Trophoblast cell (in vitro differentiated cells and primary cell): ENCODE data around the gene ARCN1.
"Not testable (repeated sequence)": the region's sequence is repeated elsewhere in the genome, so short reads cannot be mapped to it uniquely, and the experiment has no call there.

Experiments used
- DNase-seq, 2 donors: peaks; one replicate each; pipeline ENCODE4 v3.0.0-alpha.2; 2016
- H2AFZ ChIP-seq: 2 replicates; pipeline ENCODE4 v1.6.1; 2013; ENCODE audit warnings: low read length, moderate library complexity, mild to moderate bottlenecking; ENCODE audit not compliant: insufficient read depth, poor library complexity
- H2AK5ac ChIP-seq: 2 replicates; pipeline ENCODE4 v1.6.1; 2013; ENCODE audit warnings: mild to moderate bottlenecking, low read length
- H2BK120ac ChIP-seq: 2 replicates; pipeline ENCODE4 v1.6.1; 2013; ENCODE audit warnings: low read length, mild to moderate bottlenecking, moderate library complexity; ENCODE audit not compliant: insufficient read depth, poor library complexity
- H2BK12ac ChIP-seq: 2 replicates; pipeline ENCODE4 v1.6.1; 2013; ENCODE audit warnings: mild to moderate bottlenecking, low read length, moderate library complexity
- H2BK5ac ChIP-seq: 2 replicates; pipeline ENCODE4 v1.6.1; 2013; ENCODE audit warnings: low read length, low read depth, moderate library complexity, mild to moderate bottlenecking; ENCODE audit not compliant: poor library complexity
- H3K14ac ChIP-seq: 2 replicates; pipeline ENCODE4 v1.6.1; 2013; ENCODE audit warnings: mild to moderate bottlenecking, low read length
- H3K18ac ChIP-seq: 2 replicates; pipeline ENCODE4 v1.6.1; 2013; ENCODE audit warnings: mild to moderate bottlenecking, low read length
- H3K23ac ChIP-seq: 2 replicates; pipeline ENCODE4 v1.6.1; 2013; ENCODE audit warnings: low read length
- H3K27ac ChIP-seq: 2 replicates; pipeline ENCODE4 v1.5.1; 2013; ENCODE audit warnings: low read depth, mild to moderate bottlenecking, inconsistent platforms, low read length, moderate library complexity
- H3K27me3 ChIP-seq: 2 replicates; pipeline ENCODE4 v1.6.1; 2013; ENCODE audit warnings: inconsistent platforms, mild to moderate bottlenecking, low read length, moderate library complexity; ENCODE audit not compliant: insufficient read depth
- H3K36me3 ChIP-seq, 2 experiments: 1 replicate in 1 of 2; 2 replicates in 1 of 2; pipeline ENCODE4 v1.6.1; 2013; ENCODE audit warnings: low read length in 2 of 2, mild to moderate bottlenecking in 2 of 2, moderate library complexity in 1 of 2; ENCODE audit not compliant: insufficient read depth in 2 of 2, control insufficient read depth in 1 of 2
- H3K4ac ChIP-seq: 2 replicates; pipeline ENCODE4 v1.6.1; 2013; ENCODE audit warnings: low read depth, mild to moderate bottlenecking, low read length, moderate library complexity
- H3K4me1 ChIP-seq, 2 experiments: 1 replicate in 1 of 2; 2 replicates in 1 of 2; pipeline ENCODE4 v1.6.1; 2013; ENCODE audit warnings: low read length in 2 of 2, mild to moderate bottlenecking in 2 of 2, moderate library complexity in 1 of 2; ENCODE audit not compliant: insufficient read depth in 2 of 2, control insufficient read depth in 1 of 2
- H3K4me2 ChIP-seq: 2 replicates; pipeline ENCODE4 v1.6.1; 2013; ENCODE audit warnings: inconsistent platforms, mild to moderate bottlenecking, low read length, moderate library complexity
- H3K4me3 ChIP-seq: 2 replicates; pipeline ENCODE4 v1.5.1; 2013; ENCODE audit warnings: mild to moderate bottlenecking, low read depth, low read length, inconsistent platforms
- H3K79me1 ChIP-seq: one replicate; pipeline ENCODE4 v1.6.1; 2013; ENCODE audit warnings: low read length
- H3K79me2 ChIP-seq: 2 replicates; pipeline ENCODE4 v1.6.1; 2013; ENCODE audit warnings: low read length, mild to moderate bottlenecking; ENCODE audit not compliant: control insufficient read depth, insufficient read depth, poor library complexity
- H3K9ac ChIP-seq: 2 replicates; pipeline ENCODE4 v1.6.1; 2013; ENCODE audit warnings: mild to moderate bottlenecking, low read length
- H3K9me3 ChIP-seq: 2 replicates; pipeline ENCODE4 v1.6.1; 2013; ENCODE audit warnings: low read depth, mild to moderate bottlenecking, control low read depth, inconsistent platforms, low read length; ENCODE audit not compliant: insufficient read depth
- H4K12ac ChIP-seq: 2 replicates; pipeline ENCODE4 v1.6.1; 2013; ENCODE audit warnings: low read depth, mild to moderate bottlenecking, low read length, moderate library complexity
- H4K8ac ChIP-seq: 2 replicates; pipeline ENCODE4 v1.6.1; 2013; ENCODE audit warnings: low read depth, mild to moderate bottlenecking, low read length, moderate library complexity
- H4K91ac ChIP-seq: one replicate; pipeline ENCODE4 v1.6.1; 2013; ENCODE audit warnings: low read depth, mild to moderate bottlenecking, low read length, moderate library complexity
- WGBS: extraction: QIAGEN DNeasy Blood & Tissue Kit; methylation state at CpG from one replicate; pipeline ENCODE4 v1.1.7; 2013; ENCODE audit warnings: missing lambda C conversion rate; ENCODE audit not compliant: insufficient read length, insufficient coverage; ENCODE audit errors: extremely low coverage; 5-methylcytosine and 5-hydroxymethylcytosine counted together

The ARCN1 gene

DNA sequence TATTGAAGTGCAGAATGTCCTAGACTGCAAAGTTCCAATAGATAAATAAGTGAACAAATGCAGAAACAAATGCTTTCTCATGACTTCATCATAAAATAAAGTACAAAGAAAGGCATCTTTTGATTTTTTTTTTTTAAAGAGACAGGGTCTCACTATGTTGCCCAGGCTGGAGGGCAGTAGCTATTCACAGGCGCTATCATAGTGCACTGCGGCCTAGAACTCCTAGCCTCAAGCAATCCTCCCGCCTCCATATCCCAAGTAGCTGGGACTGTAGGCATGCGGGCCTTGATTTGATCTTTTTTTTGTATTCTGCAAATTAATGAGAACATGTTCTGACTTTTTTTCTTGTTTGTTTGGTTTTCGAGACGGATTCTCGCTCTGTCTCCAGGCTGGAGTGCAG, 2.4 kb downstream of the ARCN1 start:
- Histone ChIP-seq H3K27me3 (no peaks in the 10 kb centered on the region), H3K23ac (no peak overlapping the region), H2AK5ac (no peak overlapping the region), H4K91ac (no peak overlapping the region), H2AFZ (no peak overlapping the region), H3K79me2 (peaks cover 17% of the 10 kb centered on the region), H3K4me1 (peaks cover 2 to 6% of the 10 kb centered on the region in 2 experiments), H3K18ac (no peak overlapping the region), H3K4me3 (no peak overlapping the region), H3K36me3 (peaks cover 3% of the 10 kb centered on the region in 2 experiments), H3K4ac (peak overlapping the region; percentile 98), H3K9ac (no peak overlapping the region), H3K27ac (no peak overlapping the region), H3K14ac (no peak overlapping the region), H3K79me1 (peaks cover 6% of the 10 kb centered on the region), H3K9me3 (no peaks in the 10 kb centered on the region), H2BK5ac (no peak overlapping the region), H4K12ac (peak overlapping the region; percentile 54), H3K4me2 (no peak overlapping the region), H4K8ac (no peak overlapping the region), H2BK12ac (no peak overlapping the region), H2BK120ac (no peak overlapping the region)
- no CpG with 5 or more reads among the region's 7 CpGs for WGBS
- peak; percentile 13 to 47 for DNase-seq

DNA sequence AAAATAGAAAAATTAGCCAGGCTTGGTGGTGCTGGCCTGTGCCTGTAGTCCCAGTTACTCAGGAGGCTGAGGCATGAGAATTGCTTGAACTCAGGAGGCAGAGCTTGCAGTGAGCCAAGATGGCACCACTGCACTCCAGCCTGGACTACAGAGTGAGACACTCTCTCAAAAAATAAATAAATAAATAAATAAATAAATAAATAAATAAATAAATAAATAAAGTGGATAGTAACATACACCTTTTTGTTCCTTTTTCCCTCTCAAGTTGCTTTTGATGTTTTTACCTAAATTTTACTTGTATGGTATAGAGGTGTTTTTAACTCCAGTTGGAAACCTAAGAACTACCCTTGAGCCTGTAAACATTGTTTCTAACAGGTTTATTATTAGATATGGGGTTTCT, 5.8 kb downstream of the ARCN1 start:
- not testable (repeated sequence) for H3K27ac ChIP-seq, H3K4me3 ChIP-seq, H2BK12ac ChIP-seq, H3K27me3 ChIP-seq, H2BK120ac ChIP-seq, H3K23ac ChIP-seq, H4K12ac ChIP-seq, H3K4me1 ChIP-seq, H3K14ac ChIP-seq, H3K79me1 ChIP-seq, H4K91ac ChIP-seq, H3K9me3 ChIP-seq, H2AK5ac ChIP-seq, H3K9ac ChIP-seq, H2BK5ac ChIP-seq, H2AFZ ChIP-seq, H3K4me2 ChIP-seq, H4K8ac ChIP-seq, H3K18ac ChIP-seq, DNase-seq
- Histone ChIP-seq H3K79me2 (peaks cover 11% of the 10 kb centered on the region), H3K4ac (peak overlapping the region; percentile 52), H3K36me3 (peaks cover 25 to 27% of the 10 kb centered on the region in 2 experiments)

DNA sequence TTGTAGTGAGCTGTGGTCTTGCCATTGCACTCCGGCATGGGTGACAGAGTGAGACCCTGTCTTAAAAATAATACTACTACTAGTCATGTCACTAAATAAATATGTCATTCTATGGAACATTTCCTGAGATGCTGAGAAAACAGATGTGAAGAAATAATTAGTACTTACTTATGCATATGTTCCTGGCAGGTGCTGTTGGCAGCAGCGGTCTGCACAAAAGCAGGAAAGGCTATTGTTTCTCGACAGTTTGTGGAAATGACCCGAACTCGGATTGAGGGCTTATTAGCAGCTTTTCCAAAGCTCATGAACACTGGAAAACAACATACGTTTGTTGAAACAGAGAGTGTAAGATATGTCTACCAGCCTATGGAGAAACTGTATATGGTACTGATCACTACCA, 8.8 kb downstream of the ARCN1 start:
- Histone ChIP-seq H4K8ac (no peak overlapping the region), H2AK5ac (no peak overlapping the region), H3K27me3 (no peaks in the 10 kb centered on the region), H2AFZ (no peak overlapping the region), H3K27ac (no peak overlapping the region), H3K18ac (no peak overlapping the region), H3K4me2 (no peak overlapping the region), H3K79me1 (no peaks in the 10 kb centered on the region), H3K4ac (peak overlapping the region; percentile 35), H3K23ac (no peak overlapping the region), H4K12ac (no peak overlapping the region), H3K36me3 (peaks cover 40 to 47% of the 10 kb centered on the region in 2 experiments), H3K14ac (no peak overlapping the region), H3K79me2 (peaks cover 9% of the 10 kb centered on the region), H3K4me3 (no peak overlapping the region), H2BK12ac (no peak overlapping the region), H2BK120ac (no peak overlapping the region), H3K9me3 (no peaks in the 10 kb centered on the region), H2BK5ac (no peak overlapping the region), H3K4me1 (no peaks in the 10 kb centered on the region), H4K91ac (no peak overlapping the region), H3K9ac (no peak overlapping the region)
- no CpG with 5 or more reads among the region's 6 CpGs for WGBS
- DNase-seq = no peak

DNA sequence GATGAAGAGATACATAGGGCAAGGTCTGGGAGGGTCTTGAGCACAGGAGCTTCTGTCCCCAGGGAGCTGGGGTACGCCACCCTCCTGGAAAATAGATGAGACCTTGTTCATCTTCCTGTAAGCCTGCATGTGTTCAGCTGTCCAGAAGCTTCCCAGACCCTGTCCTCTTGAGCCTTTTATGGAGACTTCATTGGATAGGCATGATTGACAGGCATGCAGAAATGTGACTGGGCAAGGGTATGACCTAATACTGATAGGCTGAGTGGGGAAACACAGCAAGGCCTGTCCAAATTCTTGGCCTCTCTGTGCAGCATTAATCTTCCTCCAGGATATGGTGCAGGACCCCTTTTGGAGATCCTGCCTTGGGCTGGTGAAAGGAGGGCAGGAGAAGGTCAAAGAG, 15.7 kb downstream of the ARCN1 start:
- Histone ChIP-seq H2BK5ac (no peak overlapping the region), H3K4ac (no peak overlapping the region), H3K36me3 (peaks cover 47 to 67% of the 10 kb centered on the region in 2 experiments), H3K23ac (no peak overlapping the region), H3K79me1 (no peaks in the 10 kb centered on the region), H4K91ac (no peak overlapping the region), H2BK12ac (no peak overlapping the region), H3K14ac (no peak overlapping the region), H2AK5ac (no peak overlapping the region), H4K8ac (no peak overlapping the region), H3K4me2 (no peak overlapping the region), H2AFZ (no peak overlapping the region), H3K18ac (no peak overlapping the region), H2BK120ac (no peak overlapping the region), H3K4me3 (no peak overlapping the region), H3K27ac (no peak overlapping the region), H3K9me3 (no peaks in the 10 kb centered on the region), H4K12ac (no peak overlapping the region), H3K9ac (no peak overlapping the region), H3K79me2 (no peaks in the 10 kb centered on the region), H3K27me3 (no peaks in the 10 kb centered on the region), H3K4me1 (no peaks in the 10 kb centered on the region)
- no CpG with 5 or more reads among the region's 1 CpG for WGBS
- DNase-seq = no peak
